Epithelial cell of proximal tubule (primary cell): ENCODE results near the gene CUL5. TPM values are rescaled to one million over a fixed set of nuclear protein-coding genes. Genes with fewer than 3 reads are reported as not detected.

Experiments used
- DNase-seq: peaks from one replicate; pipeline ENCODE4 v3.0.0-alpha.2; 2011; ENCODE audit warnings: low read depth
- H3K4me3 ChIP-seq: 2 replicates; pipeline ENCODE4 v1.5.1; 2011; ENCODE audit warnings: low read depth, mild to moderate bottlenecking, low read length
- total RNA-seq: library from RNA; depleted of rRNA; stranded (reverse); fragments of >200 nt; gene quantifications from 2 replicates; pipeline ENCODE4 v1.2.3, GENCODE V29; 2015
- TF ChIP-seq, protein P1 (sequence below): conservative IDR thresholded peaks from 2 replicates; pipeline ENCODE4 v1.5.1; 2012; ENCODE audit warnings: low read depth, mild to moderate bottlenecking, low read length

CUL5 gene
- total RNA-seq, 1 donor from 2014 or later, result 19.0 TPM

DNA sequence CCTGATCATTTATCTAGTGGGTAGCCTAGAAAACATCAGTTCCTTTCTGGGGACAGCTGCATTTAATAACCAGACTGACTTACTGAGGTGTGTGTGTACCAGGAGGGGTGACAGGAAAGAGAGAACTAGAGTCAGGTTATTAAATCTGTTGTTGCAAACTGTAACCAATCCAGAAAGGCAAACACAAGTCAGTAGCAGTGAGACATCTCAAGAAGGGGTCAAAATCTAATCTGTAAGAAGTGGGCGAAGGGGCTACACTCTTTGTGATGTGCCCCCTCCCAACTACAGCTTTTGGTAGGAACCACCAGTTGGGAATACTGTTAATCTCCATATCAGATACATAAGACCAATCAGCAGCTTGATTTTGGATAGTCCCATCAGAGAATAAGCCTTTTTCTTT is 26.3 kb downstream of the CUL5 start:
- TF ChIP-seq, protein P1, sequence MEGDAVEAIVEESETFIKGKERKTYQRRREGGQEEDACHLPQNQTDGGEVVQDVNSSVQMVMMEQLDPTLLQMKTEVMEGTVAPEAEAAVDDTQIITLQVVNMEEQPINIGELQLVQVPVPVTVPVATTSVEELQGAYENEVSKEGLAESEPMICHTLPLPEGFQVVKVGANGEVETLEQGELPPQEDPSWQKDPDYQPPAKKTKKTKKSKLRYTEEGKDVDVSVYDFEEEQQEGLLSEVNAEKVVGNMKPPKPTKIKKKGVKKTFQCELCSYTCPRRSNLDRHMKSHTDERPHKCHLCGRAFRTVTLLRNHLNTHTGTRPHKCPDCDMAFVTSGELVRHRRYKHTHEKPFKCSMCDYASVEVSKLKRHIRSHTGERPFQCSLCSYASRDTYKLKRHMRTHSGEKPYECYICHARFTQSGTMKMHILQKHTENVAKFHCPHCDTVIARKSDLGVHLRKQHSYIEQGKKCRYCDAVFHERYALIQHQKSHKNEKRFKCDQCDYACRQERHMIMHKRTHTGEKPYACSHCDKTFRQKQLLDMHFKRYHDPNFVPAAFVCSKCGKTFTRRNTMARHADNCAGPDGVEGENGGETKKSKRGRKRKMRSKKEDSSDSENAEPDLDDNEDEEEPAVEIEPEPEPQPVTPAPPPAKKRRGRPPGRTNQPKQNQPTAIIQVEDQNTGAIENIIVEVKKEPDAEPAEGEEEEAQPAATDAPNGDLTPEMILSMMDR, result no peak
- H3K4me3 ChIP-seq, result no peak overlapping the region
- no peak for DNase-seq

DNA sequence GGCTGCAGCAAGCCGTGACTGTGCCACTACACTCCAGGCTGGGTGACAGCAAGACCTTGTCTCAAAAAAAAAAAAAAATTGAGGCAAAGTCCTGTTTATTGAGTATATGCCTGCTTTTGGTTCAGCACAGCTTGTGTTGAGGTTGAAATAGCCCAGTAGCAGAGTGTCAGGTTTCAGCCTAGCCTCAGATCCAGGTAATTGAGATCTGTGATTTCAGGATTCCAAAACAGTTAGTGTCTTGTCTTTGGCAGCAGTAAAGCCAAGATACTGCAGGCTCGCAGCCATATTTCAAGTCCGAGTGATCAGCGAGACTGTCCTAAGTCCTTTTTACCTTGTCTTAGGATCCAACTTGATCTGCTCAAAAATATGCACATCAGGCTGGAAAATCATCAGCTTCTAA is 27.0 kb downstream of the CUL5 start:
- no peak for DNase-seq
- H3K4me3 ChIP-seq, result no peak overlapping the region
- TF ChIP-seq, protein P1, result no peak

DNA sequence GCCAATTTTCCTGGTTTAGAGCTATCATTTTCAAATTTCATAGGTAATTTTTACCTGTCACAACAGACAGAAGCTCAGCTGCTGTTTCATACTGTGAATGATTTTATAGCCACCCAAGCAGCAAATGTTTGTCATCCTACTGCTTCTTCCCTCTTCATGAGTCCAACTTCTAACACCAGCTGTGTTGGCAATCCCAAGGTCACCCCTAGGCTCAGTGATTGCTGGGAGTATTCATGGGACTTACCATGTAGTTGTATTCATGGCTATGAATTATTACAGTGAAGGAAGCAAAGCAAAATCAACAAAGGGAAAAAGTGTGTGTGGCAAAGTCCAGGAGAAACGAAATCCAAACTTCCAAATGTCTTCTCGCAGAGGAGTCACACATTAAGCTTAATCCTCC is 28.5 kb downstream of the CUL5 start:
- H3K4me3 ChIP-seq, result no peak overlapping the region
- TF ChIP-seq, protein P1, result no peak
- DNase-seq, result no peak

DNA sequence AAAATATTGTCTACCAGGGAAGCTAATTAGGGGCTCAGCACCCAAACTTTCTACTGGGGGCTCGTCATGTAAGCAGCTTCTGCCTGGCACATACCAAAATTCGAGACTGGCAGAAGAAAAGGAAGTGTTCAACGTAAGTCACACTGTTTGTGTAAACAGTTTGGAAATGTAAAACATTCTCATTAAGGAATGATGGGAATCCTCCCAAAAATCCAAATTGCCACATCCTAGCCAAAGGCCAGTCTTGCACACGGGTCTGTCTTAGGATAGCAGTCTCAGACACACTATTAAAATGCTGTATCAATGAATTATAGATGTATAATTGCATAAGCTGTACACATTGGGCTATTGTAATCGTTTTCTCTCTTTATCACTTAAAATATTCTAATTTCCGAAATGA is 28.9 kb downstream of the CUL5 start:
- no peak overlapping the region for H3K4me3 ChIP-seq
- DNase-seq, result no peak
- TF ChIP-seq, protein P1, result no peak

DNA sequence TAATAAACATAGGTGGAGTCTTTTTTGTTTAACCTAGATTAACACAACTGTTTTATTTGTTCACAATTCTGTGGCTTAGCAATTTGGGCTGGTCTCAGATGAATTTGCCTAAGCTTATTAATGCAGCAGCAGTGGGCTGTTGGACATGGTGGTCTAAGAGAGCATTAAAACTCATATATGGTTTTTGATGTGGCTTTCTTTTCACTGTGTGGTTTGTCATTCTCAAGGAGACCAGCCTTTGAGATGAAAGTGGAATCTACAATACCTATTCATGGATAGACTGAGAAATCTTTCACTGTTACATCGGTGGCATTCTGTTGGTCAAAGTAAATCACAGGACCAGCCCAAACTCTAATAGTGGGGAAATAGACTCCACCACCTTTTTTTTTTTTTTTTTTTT is 39.6 kb downstream of the CUL5 start:
- TF ChIP-seq, protein P1, result no peak
- no peak for DNase-seq

DNA sequence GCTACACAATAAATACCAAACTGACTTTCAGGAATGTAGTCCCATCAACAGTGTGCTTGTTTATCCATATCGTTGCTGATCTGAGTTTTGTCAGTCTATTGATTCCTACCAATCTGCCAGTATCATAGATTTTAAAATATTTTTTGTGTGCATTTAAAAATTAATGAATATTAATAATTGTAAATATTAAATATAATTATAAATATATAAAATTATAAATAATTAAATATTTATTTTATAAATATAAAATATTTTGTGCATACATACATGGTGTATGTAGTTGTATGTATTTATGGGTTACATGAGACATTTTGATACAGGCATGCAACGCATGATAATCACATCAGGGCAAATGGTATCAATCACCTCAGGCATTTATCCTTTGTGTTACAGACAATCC is 53.6 kb downstream of the CUL5 start:
- no peak overlapping the region for H3K4me3 ChIP-seq
- no peak for DNase-seq
- TF ChIP-seq, protein P1, result no peak

More for the DNA sequence above, 39.6 kb downstream of the CUL5 start:
- H3K4me3 ChIP-seq, result no peak overlapping the region

DNA sequence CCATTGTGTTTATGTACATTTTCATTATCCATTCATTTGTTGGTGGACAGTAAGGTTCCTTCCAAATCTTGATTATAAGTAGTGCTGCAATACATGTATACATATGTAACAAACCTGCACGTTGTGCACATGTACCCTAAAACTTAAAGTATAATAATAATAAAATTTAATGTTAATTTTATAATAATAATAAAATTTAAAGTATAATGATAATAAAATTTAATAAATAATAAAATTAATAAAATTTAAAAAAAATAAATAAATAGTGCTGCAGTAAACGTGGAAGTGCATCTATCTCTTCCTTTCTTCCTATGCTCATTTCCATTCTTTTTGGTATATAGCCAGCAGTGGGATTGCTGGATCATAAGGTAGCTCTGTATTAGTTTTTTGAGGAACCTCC is 54.7 kb downstream of the CUL5 start:
- TF ChIP-seq, protein P1, result no peak
- DNase-seq, result no peak
- no peak overlapping the region for H3K4me3 ChIP-seq
